ENCODE results near the gene EVX2.

Gene EVX2

DNA sequence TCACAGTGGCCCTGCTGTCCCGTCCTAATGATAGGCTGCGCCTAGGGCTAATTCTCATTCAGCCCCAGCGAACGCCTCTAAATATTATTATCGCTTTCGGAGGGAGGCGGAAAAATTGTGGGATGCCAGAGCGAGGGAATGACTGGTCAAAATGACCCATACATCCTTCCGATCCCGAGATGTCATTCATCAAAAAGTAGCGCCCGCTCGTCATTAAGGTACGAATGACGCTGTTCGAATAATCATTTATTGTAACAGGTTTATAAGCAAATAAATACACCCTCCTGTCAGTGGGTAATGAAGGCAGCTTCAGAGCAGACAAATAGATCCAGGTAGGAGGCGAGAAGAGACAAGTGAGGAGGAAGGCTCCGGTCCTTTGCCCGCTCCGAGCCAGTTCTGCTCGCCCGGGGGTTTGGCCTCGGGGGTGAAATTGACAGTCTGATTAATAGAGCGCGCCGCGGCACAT, at the start of gene EVX2:
Gene EVX2, minus strand, starts transcription at position 167 of the 466 bp plus-strand sequence. CDS start 186 bp downstream, outside the sequence.
- no peak for DNase-seq (ENCODE audit: low read depth)

GRCh38 chr2:176133389-176133788, 49.6 kb upstream of the EVX2 start:
- no peak for DNase-seq (ENCODE audit: low read depth)

GRCh38 chr2:176132205-176133171, 48.7 kb upstream of the EVX2 start:
- DNase-seq (ENCODE audit: low read depth), result no peak

- no peak for DNase-seq (ENCODE audit: low read depth)
Measured at GRCh38 chr2:176131848-176132158, 48.0 kb upstream of the EVX2 start.

- DNase-seq (ENCODE audit: low read depth), result no peak
Measured at GRCh38 chr2:176130957-176131847, 47.4 kb upstream of the EVX2 start.

DNA sequence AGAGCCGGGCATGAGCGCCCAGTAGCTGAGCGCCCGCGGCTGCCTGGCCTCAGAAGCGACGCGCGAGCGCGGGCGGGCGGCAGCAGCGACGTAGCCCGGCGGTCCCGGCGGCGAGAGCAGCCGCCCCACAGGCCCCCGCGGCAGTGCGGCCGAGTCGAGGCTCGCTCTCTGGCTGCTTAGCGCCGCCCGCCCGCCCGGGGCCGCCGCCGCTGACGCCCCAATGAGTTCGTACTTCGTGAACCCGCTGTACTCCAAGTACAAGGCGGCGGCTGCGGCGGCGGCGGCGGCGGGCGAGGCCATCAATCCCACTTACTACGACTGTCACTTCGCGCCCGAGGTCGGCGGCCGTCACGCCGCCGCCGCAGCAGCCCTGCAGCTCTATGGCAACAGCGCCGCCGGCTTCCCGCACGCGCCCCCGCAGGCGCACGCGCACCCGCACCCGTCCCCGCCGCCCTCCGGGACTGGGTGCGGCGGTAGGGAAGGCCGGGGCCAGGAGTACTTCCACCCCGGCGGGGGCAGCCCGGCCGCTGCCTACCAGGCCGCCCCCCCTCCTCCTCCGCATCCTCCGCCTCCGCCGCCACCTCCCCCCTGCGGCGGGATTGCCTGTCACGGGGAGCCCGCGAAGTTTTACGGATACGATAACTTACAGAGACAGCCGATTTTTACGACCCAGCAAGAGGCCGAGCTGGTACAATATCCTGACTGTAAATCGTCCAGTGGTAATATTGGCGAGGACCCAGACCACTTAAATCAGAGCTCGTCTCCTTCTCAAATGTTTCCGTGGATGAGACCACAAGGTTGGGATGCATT, 46.6 kb upstream of the EVX2 start:
- DNase-seq (ENCODE audit: low read depth), result no peak

- DNase-seq (ENCODE audit: low read depth), result no peak
Measured at GRCh38 chr2:176129813-176130146, 46.0 kb upstream of the EVX2 start.

DNA sequence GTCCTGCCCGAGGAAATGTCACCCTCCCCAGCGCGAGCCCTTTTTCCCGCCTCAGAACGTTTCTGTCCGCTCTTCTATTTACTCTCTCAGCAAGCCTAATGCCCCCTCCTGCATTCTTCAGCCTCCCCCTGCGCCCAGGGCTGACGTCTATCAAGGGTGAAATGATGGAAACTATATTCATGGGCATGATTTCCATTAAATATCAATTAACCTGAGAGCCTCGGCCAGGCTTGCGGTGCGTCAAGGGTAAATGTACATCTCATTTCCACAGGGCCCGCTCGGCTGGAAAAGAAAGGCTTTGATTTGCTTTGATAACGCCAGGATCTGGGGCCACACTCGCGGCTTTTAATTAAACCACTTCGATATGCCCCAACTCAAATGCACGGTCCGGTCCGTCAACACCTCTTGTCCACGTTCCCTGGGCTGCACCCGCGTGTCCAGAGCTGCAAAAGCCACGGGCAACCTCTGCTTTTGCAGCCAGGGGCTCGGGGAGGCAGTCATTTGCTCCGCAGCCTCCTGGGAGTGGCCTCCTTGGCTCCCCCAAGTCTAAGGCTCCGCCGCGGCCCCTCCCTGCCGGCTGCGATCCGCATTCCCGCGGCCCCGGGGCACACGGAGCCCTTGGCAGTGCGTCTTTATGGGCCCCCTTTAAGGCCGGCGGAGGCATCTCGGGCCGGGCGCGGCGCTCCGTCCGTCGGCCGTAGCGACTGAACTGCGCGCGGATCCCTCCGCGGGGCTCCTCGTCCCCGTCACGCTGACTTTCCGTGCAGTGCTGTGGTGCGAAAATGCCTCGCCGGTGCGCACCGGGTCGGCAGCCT, 45.4 kb upstream of the EVX2 start, which contains the start of gene HOXD8:
Gene HOXD8, plus strand, starts transcription at position 724 of the 815 bp plus-strand sequence. CDS start 662 bp downstream, outside the sequence.
- no peak for DNase-seq (ENCODE audit: low read depth)

- no peak for DNase-seq (ENCODE audit: low read depth)
Measured at GRCh38 chr2:176128172-176128981, 44.6 kb upstream of the EVX2 start.

DNA sequence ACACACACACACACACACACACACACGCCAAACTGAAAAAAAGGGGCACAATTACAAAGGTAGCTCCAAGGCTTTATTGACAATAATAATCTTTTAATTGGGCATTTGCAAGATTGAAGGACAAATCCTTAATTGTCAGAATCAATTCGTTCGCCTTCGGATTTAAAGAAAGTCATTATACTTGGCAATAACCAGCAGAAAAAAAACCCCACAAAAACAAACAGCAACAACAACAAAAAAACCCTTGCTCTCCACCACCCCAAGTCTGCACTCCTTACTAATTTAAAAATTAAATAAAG, 44.0 kb upstream of the EVX2 start:
- no peak for DNase-seq (ENCODE audit: low read depth)

DNA sequence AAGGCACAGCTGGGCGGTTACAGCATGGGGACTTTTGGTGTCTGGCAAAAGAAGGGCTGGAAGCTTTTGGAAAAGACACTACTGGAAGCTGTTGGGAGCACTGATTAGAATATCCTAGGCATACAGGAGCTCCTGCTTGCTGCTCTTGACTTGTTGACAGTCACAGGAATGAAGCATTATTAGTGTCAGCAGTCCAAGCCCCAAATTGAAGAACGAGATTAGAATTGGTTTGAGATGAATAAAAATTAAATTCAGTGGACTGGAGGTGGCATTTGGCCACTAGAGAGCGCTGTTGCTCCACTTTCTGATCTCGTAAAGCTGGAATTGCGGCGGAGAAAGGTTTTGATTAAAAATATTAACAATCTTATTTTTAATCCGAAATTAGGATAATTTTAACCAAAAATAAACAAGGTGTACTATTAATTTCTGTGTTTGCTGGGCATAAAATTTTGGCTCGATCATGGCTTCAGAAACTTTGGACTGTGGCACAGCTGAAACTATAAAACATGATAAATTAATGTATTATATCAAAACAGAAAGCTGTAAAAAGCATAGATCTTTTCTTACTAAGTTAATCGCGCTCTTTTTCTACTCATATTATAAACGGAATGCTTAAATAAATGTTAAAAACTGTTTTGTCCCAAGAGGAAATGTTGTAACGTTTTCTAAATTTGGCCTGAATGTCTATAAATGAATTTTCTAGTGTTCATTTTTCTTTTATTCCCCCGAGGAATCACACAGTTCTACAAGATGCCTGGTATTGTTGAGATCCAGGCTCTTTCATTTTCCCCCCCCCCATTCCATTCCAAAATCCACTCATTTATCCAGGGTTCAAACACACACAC, 43.4 kb upstream of the EVX2 start:
- DNase-seq (ENCODE audit: low read depth), result peak; percentile 67

DNA sequence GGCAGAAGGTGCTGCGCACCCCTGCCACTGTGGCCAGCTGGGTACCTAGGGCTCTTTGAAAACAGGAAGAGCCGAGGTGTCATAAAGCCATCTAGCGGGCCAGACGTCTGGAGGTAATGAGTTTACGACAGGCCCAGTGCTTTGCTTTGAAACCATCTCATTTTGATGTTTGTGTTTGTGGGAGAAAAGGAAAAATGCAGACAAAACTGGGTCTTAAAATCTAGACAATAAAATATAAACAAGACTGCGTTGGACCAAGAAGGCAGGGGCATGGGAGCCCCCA, 42.0 kb upstream of the EVX2 start:
- no peak for DNase-seq (ENCODE audit: low read depth)

GRCh38 chr2:176124947-176125771, 41.4 kb upstream of the EVX2 start:
- DNase-seq (ENCODE audit: low read depth), result no peak

GRCh38 chr2:176124110-176124946, 40.6 kb upstream of the EVX2 start:
- no peak for DNase-seq (ENCODE audit: low read depth)

DNA sequence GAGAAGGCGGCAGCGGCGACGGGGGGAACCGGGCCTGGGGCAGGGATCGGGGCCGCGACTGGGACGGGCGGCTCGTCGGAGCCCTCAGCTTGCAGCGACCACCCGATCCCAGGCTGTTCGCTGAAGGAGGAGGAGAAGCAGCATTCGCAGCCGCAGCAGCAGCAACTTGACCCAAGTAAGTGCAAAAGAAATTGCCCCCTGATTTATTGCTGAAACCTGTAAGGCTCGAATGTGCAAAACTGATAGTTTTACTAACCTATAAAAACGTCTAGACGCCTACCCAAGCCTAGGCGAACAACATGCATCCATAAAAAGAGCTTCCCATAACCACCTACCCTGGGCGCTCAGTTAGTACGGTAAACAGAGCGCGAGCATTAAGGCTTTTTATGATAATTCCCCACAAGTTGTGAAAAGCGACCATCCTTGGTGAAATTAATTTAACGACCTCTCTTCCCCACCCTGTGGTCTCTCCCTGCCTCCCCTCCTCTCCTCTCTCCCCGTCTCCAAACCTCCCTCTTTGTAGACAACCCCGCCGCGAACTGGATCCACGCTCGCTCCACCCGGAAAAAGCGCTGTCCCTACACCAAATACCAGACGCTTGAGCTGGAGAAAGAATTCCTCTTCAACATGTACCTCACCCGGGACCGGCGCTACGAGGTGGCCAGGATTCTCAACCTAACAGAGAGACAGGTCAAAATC, 39.8 kb upstream of the EVX2 start:
- DNase-seq (ENCODE audit: low read depth), result no peak

- DNase-seq (ENCODE audit: low read depth), result no peak
Measured at GRCh38 chr2:176122683-176123410, 39.1 kb upstream of the EVX2 start, which contains the start of gene HOXD9. TSS of gene HOXD9 (plus strand) at chr2:176122719. CDS start at chr2:176122769, 50 bp downstream.
